B cell (primary cell): ENCODE measurements around the gene MORF4L1. TPM values are rescaled to one million over a fixed set of nuclear protein-coding genes. Genes with fewer than 3 reads are reported as not detected.

Experiments
- ATAC-seq: fragments of 200-7000 bp; cut with Tn5 transposase; one replicate; pipeline ENCODE4 v1.10.0; 2021; ENCODE audit warnings: low read depth, mild to moderate bottlenecking, moderate number of reproducible peaks, moderate library complexity
- CTCF ChIA-PET: fragments of 350-600 bp; sonication (Branson Sonifier 250); formaldehyde crosslinking; loops from one replicate; lab custom pipeline; 2021; ENCODE audit warnings: antibody characterized with exemption, inconsistent platforms; lab: Charles Lee
- POLR2A ChIA-PET: fragments of 350-600 bp; sonication (Branson Sonifier 250); formaldehyde crosslinking; loops from one replicate; lab custom pipeline; 2021; ENCODE audit warnings: antibody characterized with exemption; lab: Charles Lee
- DNase-seq: peaks from one replicate; pipeline ENCODE4 v3.0.0; 2013
- H2AFZ ChIP-seq: 2 replicates; pipeline ENCODE4 v1.6.1; 2012; ENCODE audit warnings: mild to moderate bottlenecking, low read depth, low read length; ENCODE audit not compliant: insufficient read depth, poor library complexity, severe bottlenecking
- H3K27ac ChIP-seq, 2 donors: 1 replicate in 1 of 2; 2 replicates in 1 of 2; pipeline ENCODE4 v1.5.1; 2012 to 2013; ENCODE audit warnings: low read length in 2 of 2, mild to moderate bottlenecking in 2 of 2, moderate library complexity in 1 of 2
- H3K27me3 ChIP-seq, 4 experiments: fragments of 200-600 bp in 1 of 4; sonication (generic) in 1 of 4; replicated peaks in 1 of 4; 1 replicate in 2 of 4; 2 replicates in 2 of 4; pipeline versions ENCODE4 v1.6.1 to v1.7.0; 2013 to 2016; ENCODE audit warnings: low read length in 3 of 4, mild to moderate bottlenecking in 2 of 4, mixed read lengths in 1 of 4, moderate library complexity in 1 of 4; ENCODE audit not compliant: insufficient read depth in 4 of 4, control insufficient read depth in 3 of 4; ENCODE audit errors: control extremely low read depth in 1 of 4
- H3K36me3 ChIP-seq, 2 experiments: replicated peaks in 1 of 2; 1 replicate in 1 of 2; 2 replicates in 1 of 2; pipeline versions ENCODE4 v1.6.1 to v1.7.1; 2013; ENCODE audit warnings: low read length in 1 of 2; ENCODE audit not compliant: insufficient read depth in 2 of 2, control insufficient read depth in 1 of 2; ENCODE audit errors: control extremely low read depth in 1 of 2, extremely low read depth in 1 of 2
- H3K4me1 ChIP-seq, 2 donors: fragments of 200-600 bp in 1 of 2; sonication (generic) in 1 of 2; 1 replicate in 1 of 2; 2 replicates in 1 of 2; pipeline versions ENCODE4 v1.5.1 to v1.6.1; 2013 to 2017; ENCODE audit warnings: low read length in 2 of 2; ENCODE audit not compliant: control insufficient read depth in 2 of 2, insufficient read depth in 2 of 2
- H3K4me2 ChIP-seq: replicated peaks from 2 replicates; pipeline ENCODE3; 2012; ENCODE audit warnings: mild to moderate bottlenecking, low read depth, low read length; ENCODE audit not compliant: poor library complexity, severe bottlenecking
- H3K4me3 ChIP-seq, 5 experiments: fragments of 200-600 bp in 1 of 5; sonication (generic) in 1 of 5; 1 replicate in 3 of 5; 2 replicates in 2 of 5; pipeline versions ENCODE4 v1.5.1 to v1.7.0; 2011 to 2016; ENCODE audit warnings: low read length in 4 of 5, mild to moderate bottlenecking in 4 of 5, low read depth in 2 of 5, control low read depth in 1 of 5, moderate library complexity in 1 of 5; ENCODE audit not compliant: insufficient read depth in 1 of 5; ENCODE audit errors: control extremely low read depth in 1 of 5, extremely low read depth in 1 of 5
- H3K79me2 ChIP-seq: fragments of 200-600 bp; sonication (generic); one replicate; pipeline ENCODE4 v1.6.0; 2016; ENCODE audit warnings: low read length; ENCODE audit not compliant: control insufficient read depth, insufficient read depth
- H3K9ac ChIP-seq: fragments of 200-600 bp; sonication (generic); 2 replicates; pipeline ENCODE4 v1.6.1; 2017; ENCODE audit warnings: mild to moderate bottlenecking, low read length, moderate library complexity
- H3K9me3 ChIP-seq, 3 donors: one replicate each; pipeline versions ENCODE4 v1.6.1 to v1.7.1; 2013; ENCODE audit warnings: low read length in 2 of 3; ENCODE audit not compliant: control insufficient read depth in 2 of 3, insufficient read depth in 1 of 3; ENCODE audit errors: control extremely low read depth in 1 of 3
- H4K20me1 ChIP-seq: 2 replicates; pipeline ENCODE4 v1.6.0; 2012; ENCODE audit warnings: mild to moderate bottlenecking, low read length; ENCODE audit not compliant: insufficient read depth, control insufficient read depth, poor library complexity, severe bottlenecking
- H3K27ac Mint-ChIP-seq: one replicate; pipeline ENCODE4 v1.8.0; 2021; ENCODE audit warnings: mixed read lengths
- H3K27me3 Mint-ChIP-seq: one replicate; pipeline ENCODE4 v1.8.0; 2021; ENCODE audit warnings: mixed read lengths
- H3K4me1 Mint-ChIP-seq: one replicate; pipeline ENCODE4 v1.8.0; 2021; ENCODE audit warnings: mixed read lengths
- H3K4me3 Mint-ChIP-seq: one replicate; pipeline ENCODE4 v1.8.0; 2021; ENCODE audit warnings: mixed read lengths
- H3K9me3 Mint-ChIP-seq: one replicate; pipeline ENCODE4 v1.8.0; 2022; ENCODE audit warnings: mixed read lengths; ENCODE audit not compliant: insufficient read depth
- CTCF ChIP-seq: fragments of 200-600 bp; IDR thresholded peaks from one replicate; pipeline ENCODE4 v1.8.0; 2022; ENCODE audit warnings: antibody characterized with exemption, mild to moderate bottlenecking
- EZH2 ChIP-seq: IDR thresholded peaks from 2 replicates; pipeline ENCODE4 v1.6.1; 2012; ENCODE audit warnings: borderline replicate concordance, low read depth, mild to moderate bottlenecking, moderate library complexity, low read length; ENCODE audit not compliant: insufficient read depth, poor library complexity, severe bottlenecking
- WGBS: methylation state at CpG from one replicate; pipeline ENCODE4 v1.1.5; 2013; ENCODE audit warnings: missing lambda C conversion rate; ENCODE audit not compliant: insufficient coverage; 5-methylcytosine and 5-hydroxymethylcytosine counted together
- intact Hi-C: fragments of 100-400 bp; cut with micrococcal nuclease; formaldehyde crosslinking; loops from one replicate; pipeline ENCODE4 v1.10.0; 2022
- polyA plus RNA-seq: library from polyadenylated mRNA; depleted of rRNA; stranded (reverse); fragments of >200 nt; gene quantifications from 2 replicates; pipeline ENCODE4 v1.2.3, GENCODE V29; 2012
- total RNA-seq, 2 donors: library from RNA; stranded (reverse); fragments of 120-200 nt in 1 of 2; gene quantifications; 1 replicate in 1 of 2; 2 replicates in 1 of 2; pipeline versions ENCODE4 v1.2.3 to v1.2.4, GENCODE V29; 2013 to 2022

MORF4L1 gene
- total and polyA plus RNA-seq, 2 donors (not counting 1 experiment from before 2014, with no cell fraction given): 79.0 to 242 TPM

- no peak for ATAC-seq
- Histone ChIP-seq H3K9ac (no peak overlapping the region), H3K4me1 (no peaks in the 10 kb centered on the region), H4K20me1 (no peaks in the 10 kb centered on the region), H2AFZ (no peak overlapping the region), H3K36me3 (no peaks in the 10 kb centered on the region), H3K4me2 (no peak overlapping the region), H3K9me3 (no peaks in the 10 kb centered on the region), H3K27me3 (no peaks in the 10 kb centered on the region), H3K79me2 (no peaks in the 10 kb centered on the region), H3K27ac (no peak overlapping the region), H3K4me3 (no peak overlapping the region)
- Mint-ChIP-seq H3K27me3 (peaks cover 7% of the 10 kb centered on the region), H3K4me3 (no peak overlapping the region), H3K4me1 (no peaks in the 10 kb centered on the region), H3K9me3 (no peaks in the 10 kb centered on the region), H3K27ac (no peak overlapping the region)
- DNase-seq: no peak
- CTCF ChIA-PET: interaction anchor here (1.0 kb wide), 1 partner anchor 9 kb away, joined by 3 read pairs; no protein-coding TSS in a partner anchor
- 88% methylated on average over 6 of the region's 6 CpGs for WGBS
- no peak for TF ChIP-seq EZH2
- TF ChIP-seq CTCF: no peak
- intact Hi-C loops: no loop called here
- POLR2A ChIA-PET: no interaction called here
These were observed 21.5 kb upstream of the MORF4L1 start for GRCh38 chr15:78850941-78851755.

- no peaks in the 10 kb centered on the region for H3K4me1 Mint-ChIP-seq
- Histone ChIP-seq H3K4me1 (no peaks in the 10 kb centered on the region), H3K36me3 (no peaks in the 10 kb centered on the region), H3K4me2 (no peak overlapping the region), H4K20me1 (no peaks in the 10 kb centered on the region), H3K9me3 (no peaks in the 10 kb centered on the region), H3K27me3 (no peaks in the 10 kb centered on the region), H3K4me3 (no peak overlapping the region), H3K27ac (no peak overlapping the region), H3K9ac (no peak overlapping the region), H2AFZ (no peak overlapping the region), H3K79me2 (no peaks in the 10 kb centered on the region)
- ATAC-seq (no peak), DNase-seq (no peak)
- H3K27ac Mint-ChIP-seq: no peak overlapping the region
- H3K9me3 Mint-ChIP-seq: no peaks in the 10 kb centered on the region
- intact Hi-C loops: no loop called here
- TF ChIP-seq EZH2 (no peak), CTCF (no peak)
- H3K4me3 Mint-ChIP-seq: no peak overlapping the region
- H3K27me3 Mint-ChIP-seq: peaks cover 7% of the 10 kb centered on the region
- CTCF ChIA-PET: no interaction called here
- WGBS: 98% methylated on average over 6 of the region's 6 CpGs
- POLR2A ChIA-PET: no interaction called here
These were observed 19.2 kb upstream of the MORF4L1 start for GRCh38 chr15:78853500-78853899.
